NK-92 (cell line): ENCODE measurements around the gene HBS1L.

Experiments
- DNase-seq: peaks from one replicate; lab custom pipeline; 2025; ENCODE audit not compliant: unreplicated experiment; lab: John Stamatoyannopoulos, UW

HBS1L gene

GRCh38 chr6:135002229-135002844 is 52.3 kb downstream of the HBS1L start:
- no peak for DNase-seq

- no peak for DNase-seq
These were observed 55.5 kb downstream of the HBS1L start for GRCh38 chr6:134999107-134999506.

GRCh38 chr6:134997133-134997995 is 57.3 kb downstream of the HBS1L start:
- DNase-seq: no peak

- no peak for DNase-seq
These were observed 59.1 kb downstream of the HBS1L start for GRCh38 chr6:134995536-134995935.

- no peak for DNase-seq
These were observed 60.2 kb downstream of the HBS1L start for GRCh38 chr6:134994431-134994830.

- no peak for DNase-seq
These were observed 62.5 kb downstream of the HBS1L start for GRCh38 chr6:134992155-134992554.

GRCh38 chr6:134990262-134990661 is 64.4 kb downstream of the HBS1L start:
- no peak for DNase-seq

GRCh38 chr6:134984821-134985220 is 69.8 kb downstream of the HBS1L start:
- DNase-seq: no peak

- no peak for DNase-seq
These were observed 70.8 kb downstream of the HBS1L start for GRCh38 chr6:134983823-134984222.

- no peak for DNase-seq
These were observed 72.5 kb downstream of the HBS1L start for GRCh38 chr6:134982161-134982560.

- no peak for DNase-seq
These were observed 73.8 kb downstream of the HBS1L start for GRCh38 chr6:134980846-134981245.

GRCh38 chr6:134979142-134979541 is 75.5 kb downstream of the HBS1L start:
- DNase-seq: no peak

- DNase-seq: no peak
These were observed 80.3 kb downstream of the HBS1L start for GRCh38 chr6:134974370-134974769.

- DNase-seq: no peak
These were observed 86.9 kb downstream of the HBS1L start for GRCh38 chr6:134967711-134968110.

- no peak for DNase-seq
These were observed 90.0 kb downstream of the HBS1L start for GRCh38 chr6:134964451-134965203.

GRCh38 chr6:134962421-134962820 is 92.2 kb downstream of the HBS1L start:
- DNase-seq: no peak

GRCh38 chr6:134961366-134961765 is 93.3 kb downstream of the HBS1L start:
- DNase-seq: no peak

- no peak for DNase-seq
These were observed 95.0 kb downstream of the HBS1L start for GRCh38 chr6:134959603-134960002.

GRCh38 chr6:134956676-134957075 is 97.9 kb downstream of the HBS1L start:
- no peak for DNase-seq

- no peak for DNase-seq
These were observed 98.6 kb downstream of the HBS1L start for GRCh38 chr6:134956032-134956431.

GRCh38 chr6:134954272-134955000 is 100.2 kb downstream of the HBS1L start:
- no peak for DNase-seq
